AG04450 (cell line): ENCODE measurements around the gene ADAM11. TPM values are rescaled to one million over a fixed set of nuclear protein-coding genes. Genes with fewer than 3 reads are reported as not detected.
A peak's percentile ranks its signal among the peaks of the same experiment; 100 is the strongest.
"Not testable (repeated sequence)": the region's sequence is repeated elsewhere in the genome, so short reads cannot be mapped to it uniquely, and the experiment has no call there.

Experiments used
- CTCF ChIA-PET: fragments of 300-600, 350-600 bp; formaldehyde crosslinking; extraction: SDS; loops from one replicate; lab custom pipeline; 2022; ENCODE audit warnings: antibody characterized with exemption, inconsistent platforms; lab: Charles Lee
- POLR2A ChIA-PET: fragments of 350-600 bp; formaldehyde crosslinking; extraction: SDS; loops from one replicate; lab custom pipeline; 2021; ENCODE audit warnings: antibody characterized with exemption, inconsistent platforms; lab: Yijun Ruan, JAX
- DNase-seq: peaks from one replicate; pipeline ENCODE4 v3.0.0-alpha.2; 2011; ENCODE audit warnings: low read depth, low spot score
- H3K27ac ChIP-seq: one replicate; pipeline ENCODE4 v1.5.1; 2012; ENCODE audit warnings: low read depth, low read length, control low read depth
- H3K27me3 ChIP-seq: one replicate; pipeline ENCODE4 v1.6.0; 2012; ENCODE audit warnings: low read length; ENCODE audit not compliant: control insufficient read depth, insufficient read depth
- H3K4me3 ChIP-seq: 2 replicates; pipeline ENCODE4 v1.5.1; 2011; ENCODE audit warnings: mild to moderate bottlenecking, low read depth, low read length, control low read depth
- H3K9me3 ChIP-seq: 2 replicates; pipeline ENCODE4 v1.5.1; 2012; ENCODE audit warnings: low read length; ENCODE audit not compliant: control insufficient read depth, insufficient read depth
- polyA minus RNA-seq: library from RNA; depleted of rRNA, polyadenylated mRNA; stranded (reverse); fragments of >200 nt; gene quantifications from 2 replicates; pipeline ENCODE4 v1.2.3, GENCODE V29; 2011; rRNA and poly(A)+ RNA removed
- polyA plus RNA-seq: library from polyadenylated mRNA; depleted of rRNA; stranded (reverse); fragments of >200 nt; gene quantifications from 2 replicates; pipeline ENCODE4 v1.2.3, GENCODE V29; 2011; rRNA removed
- TF ChIP-seq, protein P1 (sequence below): IDR thresholded peaks from 2 replicates; pipeline ENCODE4 v1.5.1; 2011; ENCODE audit warnings: low read depth, low read length, control low read depth, inconsistent platforms

The ADAM11 gene, protein sequence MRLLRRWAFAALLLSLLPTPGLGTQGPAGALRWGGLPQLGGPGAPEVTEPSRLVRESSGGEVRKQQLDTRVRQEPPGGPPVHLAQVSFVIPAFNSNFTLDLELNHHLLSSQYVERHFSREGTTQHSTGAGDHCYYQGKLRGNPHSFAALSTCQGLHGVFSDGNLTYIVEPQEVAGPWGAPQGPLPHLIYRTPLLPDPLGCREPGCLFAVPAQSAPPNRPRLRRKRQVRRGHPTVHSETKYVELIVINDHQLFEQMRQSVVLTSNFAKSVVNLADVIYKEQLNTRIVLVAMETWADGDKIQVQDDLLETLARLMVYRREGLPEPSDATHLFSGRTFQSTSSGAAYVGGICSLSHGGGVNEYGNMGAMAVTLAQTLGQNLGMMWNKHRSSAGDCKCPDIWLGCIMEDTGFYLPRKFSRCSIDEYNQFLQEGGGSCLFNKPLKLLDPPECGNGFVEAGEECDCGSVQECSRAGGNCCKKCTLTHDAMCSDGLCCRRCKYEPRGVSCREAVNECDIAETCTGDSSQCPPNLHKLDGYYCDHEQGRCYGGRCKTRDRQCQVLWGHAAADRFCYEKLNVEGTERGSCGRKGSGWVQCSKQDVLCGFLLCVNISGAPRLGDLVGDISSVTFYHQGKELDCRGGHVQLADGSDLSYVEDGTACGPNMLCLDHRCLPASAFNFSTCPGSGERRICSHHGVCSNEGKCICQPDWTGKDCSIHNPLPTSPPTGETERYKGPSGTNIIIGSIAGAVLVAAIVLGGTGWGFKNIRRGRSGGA
- 0.29 and 0.37 TPM in 2 replicates for polyA plus RNA-seq
- 0.17 and 0.28 TPM in 2 replicates for polyA minus RNA-seq

DNA sequence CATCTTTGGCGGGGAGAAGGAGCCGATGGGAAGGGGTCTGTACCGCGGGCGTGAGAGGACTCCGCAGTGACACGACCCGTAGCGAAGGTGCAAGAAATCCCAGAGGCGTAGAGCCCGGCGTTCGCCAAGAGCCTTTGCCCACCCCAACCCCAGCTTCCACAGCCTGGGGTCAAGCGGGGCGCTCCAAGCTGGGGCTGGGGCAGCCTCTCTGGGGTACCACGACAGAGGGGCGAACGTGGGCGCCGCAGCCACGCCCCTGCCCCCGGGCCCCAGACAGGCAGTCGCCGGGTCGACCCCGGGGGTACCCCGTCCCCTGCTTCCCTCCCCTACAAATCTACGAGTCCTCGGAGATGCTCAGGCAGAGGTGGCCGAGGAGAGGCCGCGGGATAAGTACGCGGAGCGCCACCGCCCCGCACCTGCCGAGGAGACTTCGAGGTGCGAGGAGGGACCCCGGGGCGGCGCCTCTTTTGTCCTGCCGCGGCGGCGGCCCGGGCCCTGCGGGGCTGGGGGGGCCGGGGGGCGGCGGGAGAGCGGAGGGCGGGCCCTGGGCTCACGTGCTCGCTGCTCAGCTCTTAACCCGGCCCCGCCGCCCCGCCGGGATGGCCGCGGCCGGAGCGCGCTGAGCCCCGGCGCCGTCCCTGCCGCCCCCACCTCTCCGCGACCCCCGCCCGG is at the start of gene ADAM11:
Gene ADAM11, plus strand, starts transcription at position 575 of the 672 bp plus-strand sequence. CDS start 212 bp downstream, outside the sequence.
- ChIA-PET CTCF (no interaction called here), POLR2A (no interaction called here)
- no peak for DNase-seq
- TF ChIP-seq, protein P1, sequence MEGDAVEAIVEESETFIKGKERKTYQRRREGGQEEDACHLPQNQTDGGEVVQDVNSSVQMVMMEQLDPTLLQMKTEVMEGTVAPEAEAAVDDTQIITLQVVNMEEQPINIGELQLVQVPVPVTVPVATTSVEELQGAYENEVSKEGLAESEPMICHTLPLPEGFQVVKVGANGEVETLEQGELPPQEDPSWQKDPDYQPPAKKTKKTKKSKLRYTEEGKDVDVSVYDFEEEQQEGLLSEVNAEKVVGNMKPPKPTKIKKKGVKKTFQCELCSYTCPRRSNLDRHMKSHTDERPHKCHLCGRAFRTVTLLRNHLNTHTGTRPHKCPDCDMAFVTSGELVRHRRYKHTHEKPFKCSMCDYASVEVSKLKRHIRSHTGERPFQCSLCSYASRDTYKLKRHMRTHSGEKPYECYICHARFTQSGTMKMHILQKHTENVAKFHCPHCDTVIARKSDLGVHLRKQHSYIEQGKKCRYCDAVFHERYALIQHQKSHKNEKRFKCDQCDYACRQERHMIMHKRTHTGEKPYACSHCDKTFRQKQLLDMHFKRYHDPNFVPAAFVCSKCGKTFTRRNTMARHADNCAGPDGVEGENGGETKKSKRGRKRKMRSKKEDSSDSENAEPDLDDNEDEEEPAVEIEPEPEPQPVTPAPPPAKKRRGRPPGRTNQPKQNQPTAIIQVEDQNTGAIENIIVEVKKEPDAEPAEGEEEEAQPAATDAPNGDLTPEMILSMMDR: no peak
- Histone ChIP-seq H3K27me3 (peaks cover 23% of the 10 kb centered on the region), H3K4me3 (peak within 1 kb of the TSS; percentile 53), H3K9me3 (no peaks in the 10 kb centered on the region; the same call in 1 of the 2 replicates), H3K27ac (no peak within 1 kb of the TSS)

DNA sequence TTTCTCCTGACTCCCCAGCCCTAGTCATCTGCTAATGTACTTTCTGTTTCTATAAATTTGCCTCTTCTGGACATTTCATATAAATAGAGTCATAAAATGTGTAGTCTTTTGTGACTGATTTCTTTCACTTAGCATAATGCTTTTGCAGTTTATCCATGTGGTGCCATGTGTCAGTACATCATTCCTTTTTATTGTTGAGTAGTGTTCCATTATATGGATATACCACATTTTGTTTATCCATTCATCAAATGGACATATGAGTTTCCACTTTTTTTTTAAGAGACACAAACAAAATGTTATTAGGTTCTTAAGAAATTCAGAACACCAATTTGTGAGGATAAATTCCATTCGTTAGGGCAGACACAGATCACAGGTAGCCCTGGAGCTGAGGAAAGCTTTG is 39.3 kb upstream of the ADAM11 start:
- H3K4me3 ChIP-seq: no peak overlapping the region
- no peaks in the 10 kb centered on the region for H3K27me3 ChIP-seq
- no peak for DNase-seq
- TF ChIP-seq, protein P1: no peak
- H3K9me3 ChIP-seq: no peaks in the 10 kb centered on the region
- ChIA-PET POLR2A (no interaction called here), CTCF (interaction anchor here (0.7 kb wide), 1 partner anchor 10 kb away, joined by 3 read pairs; no protein-coding TSS in a partner anchor)
- no peak overlapping the region for H3K27ac ChIP-seq

DNA sequence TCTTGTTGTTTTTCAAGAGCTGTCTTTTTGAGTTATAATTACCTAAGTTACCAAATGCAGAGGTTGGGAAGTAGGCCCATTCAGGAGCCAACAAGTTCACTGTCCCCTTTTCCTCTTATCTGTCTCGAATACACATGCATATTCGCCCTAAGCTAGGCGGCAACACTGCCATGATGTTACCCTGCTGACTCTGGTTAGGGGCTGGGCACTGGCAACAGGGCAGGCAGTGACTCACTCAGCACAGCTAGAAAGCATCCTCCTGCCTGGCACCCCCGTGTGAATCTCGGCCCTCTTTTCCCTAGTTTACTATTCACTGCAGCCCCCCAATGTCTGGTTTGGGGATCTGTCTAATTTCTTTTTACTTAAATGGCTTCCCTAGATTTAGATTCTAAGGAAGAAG is 36.5 kb upstream of the ADAM11 start:
- CTCF ChIA-PET: interaction anchor here (1.0 kb wide), 1 partner anchor 13 kb away, joined by 3 read pairs; no protein-coding TSS in a partner anchor

DNA sequence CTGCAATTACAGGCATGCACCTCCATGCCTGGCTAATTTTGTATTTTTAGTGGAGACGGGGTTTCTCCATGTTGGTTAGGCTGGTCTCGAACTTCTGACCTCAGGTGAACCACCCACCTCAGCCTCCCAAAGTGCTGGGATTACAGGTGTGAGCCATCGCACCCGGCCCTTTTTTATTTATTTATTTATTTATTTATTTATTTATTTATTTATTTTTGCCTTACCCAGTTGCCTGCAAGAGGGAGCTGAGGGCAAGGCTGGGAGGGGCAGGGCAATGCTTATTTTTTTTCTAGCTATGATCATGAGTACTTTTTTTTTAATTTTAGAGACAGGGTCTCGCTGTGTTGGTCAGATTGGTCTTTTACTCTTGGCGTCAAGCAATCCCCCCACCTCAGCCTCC is 32.7 kb upstream of the ADAM11 start:
- DNase-seq, H3K9me3 ChIP-seq, H3K4me3 ChIP-seq, CTCF ChIA-PET, H3K27ac ChIP-seq, H3K27me3 ChIP-seq: not testable (repeated sequence)
- POLR2A ChIA-PET: interaction anchor here (0.7 kb wide), 2 partner anchors 350 to 539 kb away, joined by 3 to 8 read pairs; partner anchors contain the start of gene TMUB2

More for the DNA sequence above, 36.5 kb upstream of the ADAM11 start:
- H3K27ac ChIP-seq: no peak overlapping the region
- H3K4me3 ChIP-seq: no peak overlapping the region
- H3K27me3 ChIP-seq: no peaks in the 10 kb centered on the region
- POLR2A ChIA-PET: no interaction called here
- DNase-seq: no peak
- no peaks in the 10 kb centered on the region for H3K9me3 ChIP-seq
- TF ChIP-seq, protein P1: no peak

DNA sequence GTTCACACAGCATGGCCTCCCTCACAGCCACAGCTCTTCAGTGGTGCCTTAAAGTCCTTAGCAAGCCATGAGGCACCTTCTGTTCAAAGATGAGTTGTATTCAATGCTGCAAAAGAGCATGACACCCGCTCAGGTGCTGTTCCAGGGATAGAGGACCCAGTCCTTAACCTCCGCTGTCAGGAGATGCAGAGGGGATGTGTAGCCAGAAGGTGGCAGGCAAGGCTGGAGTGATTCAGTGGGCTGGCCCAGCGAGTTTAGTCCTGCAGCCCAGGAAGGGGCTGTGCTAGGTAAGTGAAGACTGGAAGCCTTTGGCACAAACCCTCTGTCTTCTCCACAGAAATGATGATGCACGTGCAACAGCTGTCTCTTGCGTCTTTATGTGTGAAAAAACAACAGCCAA is 25.0 kb upstream of the ADAM11 start:
- no peak for DNase-seq
- Histone ChIP-seq H3K4me3 (no peak overlapping the region), H3K9me3 (no peaks in the 10 kb centered on the region), H3K27me3 (no peaks in the 10 kb centered on the region), H3K27ac (no peak overlapping the region)
- POLR2A ChIA-PET: no interaction called here
- CTCF ChIA-PET: no interaction called here
- TF ChIP-seq, protein P1: peak; percentile 24; the same call in 1 of the 2 replicates
